ENCODE measurements around the gene LPAR3.

The LPAR3 gene

GRCh38 chr1:84823991-84824390 is 69.0 kb downstream of the LPAR3 start:
- no peak for DNase-seq

DNA sequence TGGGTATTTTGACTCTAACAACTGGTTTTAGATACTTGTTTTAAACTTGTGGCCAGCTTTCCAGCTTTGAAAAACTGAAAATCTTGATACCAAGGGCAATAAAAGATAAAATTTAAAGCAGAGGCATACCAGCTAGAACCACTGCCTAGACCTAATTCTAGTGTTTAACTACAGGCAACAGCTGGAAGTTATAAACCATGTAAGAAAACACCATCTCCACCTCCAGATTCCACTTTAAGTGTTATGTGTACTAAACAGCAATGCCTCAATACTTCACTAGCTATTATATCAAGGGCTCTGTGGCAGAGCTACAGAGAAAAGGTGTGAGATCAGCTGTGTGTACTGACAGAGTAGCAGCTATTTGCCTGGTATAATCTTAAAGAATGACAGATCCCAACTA is 69.5 kb downstream of the LPAR3 start:
- DNase-seq, result no peak

- no peak for DNase-seq
Observed at GRCh38 chr1:84810343-84810742, 82.7 kb downstream of the LPAR3 start.

DNA sequence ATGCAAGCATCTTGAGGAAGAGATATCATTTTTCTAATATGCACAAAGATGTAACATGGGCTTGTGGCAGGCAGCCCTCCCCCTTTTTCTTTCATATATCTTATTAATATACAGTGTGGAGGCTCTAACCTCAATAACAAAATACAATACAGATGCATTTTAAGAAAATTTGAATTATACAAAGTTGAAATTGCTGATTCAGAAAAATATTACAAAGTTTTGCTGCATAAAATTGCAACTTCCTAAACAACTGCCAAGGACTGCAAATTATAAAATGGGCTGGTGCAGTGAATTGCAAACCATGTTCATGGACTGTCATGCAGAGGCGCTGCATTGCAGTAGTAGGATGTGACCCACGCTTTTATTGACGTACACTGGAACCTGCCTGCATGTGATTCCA is 84.0 kb downstream of the LPAR3 start:
- no peak for DNase-seq

DNA sequence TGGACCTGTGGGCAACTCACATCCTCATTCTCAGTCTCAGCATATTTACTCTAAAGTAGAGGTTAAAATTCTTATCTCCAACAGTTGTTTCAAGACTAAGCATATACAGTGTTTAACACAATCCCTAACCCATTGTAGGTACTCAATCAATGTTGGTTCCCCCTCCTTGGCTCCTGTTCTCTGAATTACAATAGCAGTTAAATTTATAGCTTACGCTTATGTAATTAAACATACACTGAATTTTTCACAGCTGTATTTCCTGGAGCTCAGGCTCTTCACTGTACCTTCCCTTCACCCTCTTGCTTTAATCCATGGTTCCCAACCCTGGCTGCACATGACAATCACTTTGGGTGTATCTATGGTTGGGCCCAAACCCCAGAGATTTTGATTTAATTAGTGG is 89.4 kb downstream of the LPAR3 start:
- no peak for DNase-seq

GRCh38 chr1:84802567-84803232 is 90.3 kb downstream of the LPAR3 start:
- DNase-seq, result no peak

DNA sequence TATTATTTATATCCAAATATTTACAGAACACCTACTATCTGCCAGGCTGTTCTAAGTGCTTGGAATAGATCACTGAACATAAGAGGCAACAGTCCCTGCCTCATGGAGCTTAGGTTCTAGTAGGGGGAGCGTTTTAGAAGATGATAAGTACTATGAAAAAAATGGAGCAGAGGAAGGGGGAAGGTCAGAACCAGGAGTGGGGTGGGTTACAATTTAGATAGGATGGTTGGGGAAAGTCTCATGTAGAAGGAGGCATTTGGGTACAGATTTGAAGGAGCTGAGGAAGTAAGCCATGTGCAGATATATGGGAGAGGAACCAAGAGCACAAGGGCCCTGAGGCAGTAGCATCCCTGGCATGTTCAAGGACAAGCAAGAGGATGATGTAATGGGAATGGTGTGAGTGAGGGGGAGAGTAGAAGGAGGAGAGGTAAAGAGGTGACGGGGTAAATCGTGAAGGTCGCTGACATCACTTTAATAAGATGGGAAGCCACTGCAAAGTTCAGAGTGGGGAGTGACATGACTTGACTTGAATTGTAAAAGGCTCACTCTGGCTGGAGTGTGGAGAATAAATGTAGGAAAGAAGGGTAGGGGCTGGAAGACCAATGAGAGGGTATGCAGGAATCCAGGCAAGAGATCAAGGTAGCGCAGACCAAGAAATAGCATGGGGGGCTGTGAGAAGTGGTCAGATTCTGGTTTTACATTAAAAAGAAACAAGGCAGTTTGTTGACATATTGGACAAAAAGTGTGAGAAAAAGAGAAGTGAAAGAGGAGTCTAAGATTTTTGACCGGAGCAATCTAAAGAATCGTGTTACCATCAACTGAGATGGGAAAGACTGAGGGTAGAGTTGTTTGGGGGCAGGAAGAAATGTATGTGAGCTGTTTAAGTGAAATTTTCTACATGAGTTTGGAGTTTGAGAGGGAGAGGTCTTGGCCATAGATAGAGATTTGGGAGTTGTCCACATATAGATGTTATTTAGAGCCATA is 92.6 kb downstream of the LPAR3 start:
- no peak for DNase-seq

DNA sequence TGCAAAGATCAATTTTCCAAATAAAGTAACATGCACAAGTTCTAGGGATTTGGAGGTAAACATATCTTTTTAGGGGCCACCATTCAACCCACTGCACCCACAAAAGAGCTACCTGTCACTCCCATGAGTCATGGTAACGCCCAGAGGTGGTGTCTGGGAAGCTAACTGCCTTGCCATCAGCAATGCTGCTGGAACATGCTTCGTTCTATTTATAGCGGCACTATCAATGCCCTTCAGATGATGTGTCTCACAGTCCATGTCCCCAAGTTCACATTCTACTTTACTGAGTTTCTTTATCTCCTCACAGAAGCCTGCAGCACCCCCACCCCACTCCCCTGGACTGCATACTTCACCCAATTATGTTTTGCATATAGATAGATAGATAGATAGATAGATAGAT is 95.4 kb downstream of the LPAR3 start:
- no peak for DNase-seq

DNA sequence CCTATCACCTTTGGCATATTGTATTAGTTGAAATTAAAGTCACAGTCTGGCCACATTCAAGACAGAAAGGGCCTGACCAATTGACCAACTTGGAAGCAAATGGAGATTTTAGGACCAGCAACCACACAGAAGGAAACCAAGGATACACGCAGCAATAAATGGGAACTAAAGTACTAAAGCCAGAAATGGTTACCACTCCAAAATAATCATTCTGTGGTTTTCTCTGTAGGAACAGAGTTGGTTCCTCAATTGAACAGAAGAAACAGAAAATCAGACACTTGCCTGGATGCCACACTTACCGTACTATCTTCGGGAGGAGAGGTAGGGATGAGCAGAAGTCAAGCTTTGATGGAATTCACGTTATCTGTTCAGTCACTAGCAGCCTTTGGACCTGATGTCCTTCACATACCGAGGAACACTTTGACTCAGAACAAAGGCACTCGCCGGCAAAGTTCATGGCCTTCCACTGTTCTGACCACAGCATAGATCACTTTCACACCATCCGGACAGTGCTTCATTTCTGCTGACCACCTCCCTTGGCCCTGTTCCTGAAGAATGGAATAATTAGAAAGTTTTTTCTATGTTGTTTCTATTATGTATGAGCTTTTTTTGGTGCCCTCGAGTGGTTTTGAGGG is 96.9 kb downstream of the LPAR3 start:
- DNase-seq, result no peak

DNA sequence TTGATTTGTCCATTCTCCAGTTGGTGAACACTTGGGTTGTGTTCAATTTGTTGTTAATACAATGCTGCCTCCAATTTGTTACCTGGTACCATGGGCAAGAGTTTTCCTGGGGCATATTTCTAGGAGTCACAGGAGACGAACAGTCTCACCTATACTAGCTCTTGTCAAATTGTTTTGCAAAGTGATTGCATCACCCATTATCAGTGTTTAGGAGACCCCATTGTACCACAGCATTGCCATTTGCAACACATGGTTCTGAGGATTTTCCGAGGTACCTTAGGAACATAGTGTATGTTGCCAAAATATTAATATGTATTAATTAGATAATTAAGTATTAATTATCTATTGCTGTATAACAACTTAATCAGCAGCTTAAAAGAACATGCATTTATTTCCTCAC is 97.8 kb downstream of the LPAR3 start:
- no peak for DNase-seq

DNA sequence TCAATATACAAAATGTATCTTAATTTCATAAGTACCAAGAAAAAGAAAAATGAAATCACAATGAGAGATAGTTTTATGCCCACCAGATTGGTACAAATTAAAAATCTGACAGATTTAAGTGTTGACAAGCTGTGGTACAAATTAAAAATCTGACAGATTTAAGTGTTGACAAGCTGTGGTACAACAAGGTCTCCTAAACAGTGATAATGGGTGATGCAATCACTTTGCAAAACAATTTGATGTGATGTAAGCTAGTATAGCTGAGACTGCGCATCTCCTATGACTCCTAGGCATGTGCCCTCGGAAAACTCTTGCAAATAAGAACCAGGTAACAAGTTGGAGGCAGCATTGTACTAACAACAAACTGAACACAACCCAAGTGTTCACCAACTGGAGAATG is 100.6 kb downstream of the LPAR3 start:
- no peak for DNase-seq

GRCh38 chr1:84789014-84789413 is 104.0 kb downstream of the LPAR3 start:
- DNase-seq, result no peak

- peak; percentile 2 for DNase-seq
Observed at GRCh38 chr1:84785271-84786036, 107.6 kb downstream of the LPAR3 start.

DNA sequence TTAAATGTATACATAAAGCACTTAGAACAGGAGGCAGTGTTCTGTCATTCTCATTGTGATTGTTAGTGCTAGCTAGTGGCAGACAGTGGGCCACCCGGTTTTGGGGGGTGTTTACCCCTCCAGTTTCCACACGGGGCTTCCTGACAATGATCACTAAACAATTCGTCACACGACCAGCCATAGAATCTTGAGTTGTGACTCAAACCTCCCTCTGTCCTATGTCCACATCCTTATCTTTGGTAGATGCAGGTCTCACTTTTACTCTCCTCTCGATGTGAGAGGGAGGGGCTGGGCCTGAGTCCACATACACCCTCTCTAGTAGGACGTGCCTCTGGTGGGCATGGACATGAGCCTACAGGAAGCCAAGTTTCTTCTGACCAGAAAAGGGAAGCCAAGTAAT is 110.1 kb downstream of the LPAR3 start:
- DNase-seq, result no peak

GRCh38 chr1:84781946-84782771 is 110.8 kb downstream of the LPAR3 start:
- DNase-seq, result peak; percentile 60

DNA sequence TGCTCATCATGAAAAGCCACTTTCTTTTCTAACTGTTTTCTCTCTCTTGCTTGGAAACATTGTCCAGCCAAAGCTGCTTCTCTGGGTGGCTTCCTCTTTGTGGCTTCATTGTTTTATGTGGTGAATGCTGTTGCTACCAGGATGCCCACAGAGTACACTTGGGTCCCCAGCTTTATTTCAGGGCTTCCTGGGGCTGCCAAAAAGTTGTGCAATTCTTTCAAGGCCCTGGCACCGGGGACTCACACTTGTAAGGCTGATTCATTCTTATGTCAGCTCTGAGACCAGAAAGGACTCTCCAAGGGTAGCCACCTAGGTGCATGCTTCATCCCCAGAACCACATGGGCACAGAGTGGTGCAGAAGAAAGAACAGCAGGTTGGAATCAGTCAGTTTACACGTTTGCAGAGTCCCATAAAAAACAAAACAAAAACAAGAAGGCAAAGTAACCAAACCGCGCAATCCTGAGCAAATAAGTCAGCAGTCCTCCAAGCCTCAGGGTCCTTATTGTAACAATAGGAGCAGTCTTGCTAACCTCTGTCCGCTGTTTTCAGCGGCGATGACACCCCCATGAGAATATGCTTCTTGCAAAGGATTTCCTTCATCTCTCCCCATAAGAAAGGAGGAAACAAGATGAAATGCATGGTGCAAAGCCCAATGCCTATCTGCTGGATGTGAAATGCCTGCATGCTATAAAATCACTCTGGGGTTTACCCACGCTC is 112.8 kb downstream of the LPAR3 start:
- no peak for DNase-seq

- DNase-seq, result no peak
Observed at GRCh38 chr1:84776639-84777038, 116.4 kb downstream of the LPAR3 start.

DNA sequence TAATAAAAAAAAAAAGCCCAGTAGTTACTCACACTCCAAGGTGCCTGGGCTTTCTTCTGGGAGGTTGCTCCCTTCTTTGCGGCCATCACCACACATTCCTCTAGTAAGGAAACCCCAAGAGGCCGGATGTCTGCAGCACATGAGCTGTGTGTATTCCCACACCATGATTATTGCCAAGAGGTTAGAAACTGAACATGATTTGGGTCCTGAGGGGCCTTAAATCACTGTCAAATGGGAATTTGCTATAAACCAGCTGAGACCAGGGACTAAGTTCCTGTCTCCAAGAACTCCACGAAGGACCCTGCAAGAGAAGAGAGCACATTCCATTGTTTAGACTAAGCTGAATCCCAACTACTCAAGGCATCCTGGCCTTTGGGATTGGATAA is 117.5 kb downstream of the LPAR3 start:
- no peak for DNase-seq

DNA sequence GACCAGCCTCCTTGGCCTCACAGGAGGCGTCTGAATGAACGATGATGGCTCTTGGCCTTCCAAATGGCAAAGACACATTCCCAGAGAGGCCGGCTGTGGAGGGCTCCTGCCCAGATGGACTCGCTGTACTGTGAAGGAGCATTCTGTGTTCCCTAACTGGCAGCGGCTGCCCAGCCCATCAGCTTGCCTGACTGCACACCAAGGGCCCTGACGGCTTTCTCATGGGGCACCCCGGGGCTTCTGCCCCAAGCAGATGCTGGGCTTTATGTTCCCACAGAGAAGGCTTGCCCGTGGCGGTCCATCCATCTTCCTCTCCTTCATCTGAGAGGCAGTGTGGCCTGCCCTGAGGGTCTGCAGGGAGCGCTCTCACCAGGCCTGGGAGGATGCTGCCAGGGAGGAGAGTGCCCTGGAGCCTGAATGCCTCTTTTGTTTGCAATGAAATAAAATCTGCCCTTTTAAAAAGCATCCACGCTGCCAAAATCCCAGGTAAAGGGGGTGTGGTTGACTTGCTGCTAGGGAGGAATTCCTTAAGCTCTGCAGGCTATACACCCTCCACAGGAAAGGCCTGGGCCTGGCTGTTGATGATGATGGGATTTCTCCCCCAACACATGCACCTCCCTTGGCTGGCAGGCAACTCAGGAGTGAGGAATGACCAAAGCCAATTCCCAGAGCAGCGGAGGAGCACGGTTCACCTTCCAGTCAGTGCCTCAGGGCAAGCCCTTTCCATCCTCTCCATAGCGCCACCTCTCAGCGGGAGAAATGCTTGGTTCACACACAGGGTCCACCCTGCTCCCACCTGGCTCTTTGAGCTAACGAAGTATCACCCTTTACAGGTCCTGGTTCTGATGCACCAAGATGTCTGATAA is 118.1 kb downstream of the LPAR3 start:
- no peak for DNase-seq

DNA sequence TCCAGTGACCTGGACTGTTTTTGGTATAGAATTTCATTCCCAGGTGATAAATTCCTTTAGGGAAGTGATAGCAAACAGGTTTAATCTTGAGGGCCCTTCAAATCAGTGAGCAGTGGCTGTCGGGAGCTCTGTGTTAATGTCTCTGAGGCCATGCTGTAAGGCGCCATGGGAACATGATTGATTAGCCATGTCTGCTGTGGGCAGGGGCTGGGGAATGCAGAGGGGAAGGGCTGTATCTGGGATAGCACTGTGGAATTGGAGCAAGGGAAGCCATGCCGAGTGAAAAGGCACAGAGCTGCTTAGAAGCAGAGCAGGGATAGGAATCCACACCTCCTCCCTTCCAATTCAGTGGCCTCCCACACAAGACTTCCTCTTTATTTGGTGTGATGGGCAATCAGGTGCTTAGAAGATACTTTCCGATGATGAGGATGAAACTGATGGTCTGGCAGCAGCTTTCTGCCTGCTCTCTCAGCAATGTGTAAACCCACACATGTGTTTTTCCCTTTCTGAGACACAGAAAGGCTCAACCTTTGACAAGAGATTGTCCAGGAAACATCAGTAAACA is 119.0 kb downstream of the LPAR3 start:
- no peak for DNase-seq
